ENCODE data around the gene ATRAID.

- TF ChIP-seq POLR2A (IDR thresholded peaks at IDR 0.05; ENCODE audit: low read depth, low read length) (no peak), POLR2AphosphoS5 (IDR thresholded peaks at IDR 0.05; ENCODE audit: low read depth, low read length) (no peak), TAF1 (IDR thresholded peaks at IDR 0.05; ENCODE audit: low read depth, low read length) (no peak), PAX5 (IDR thresholded peaks at IDR 0.05; ENCODE audit: insufficient read depth, low read length, severe bottlenecking) (no peak), POU2F2 (IDR thresholded peaks at IDR 0.05; ENCODE audit: low read depth, low read length) (no peak)
Measured at GRCh38 chr2:27265536-27265870, 53.7 kb downstream of the ATRAID start.

All from GM12891 (cell line).